Measurements from ENCODE around the gene PHLDA3. TPM values are rescaled to one million over a fixed set of nuclear protein-coding genes. Genes with fewer than 3 reads are reported as not detected.

The PHLDA3 gene
- total RNA-seq, 1 experiment from 2014 or later = 10.5 TPM

DNA sequence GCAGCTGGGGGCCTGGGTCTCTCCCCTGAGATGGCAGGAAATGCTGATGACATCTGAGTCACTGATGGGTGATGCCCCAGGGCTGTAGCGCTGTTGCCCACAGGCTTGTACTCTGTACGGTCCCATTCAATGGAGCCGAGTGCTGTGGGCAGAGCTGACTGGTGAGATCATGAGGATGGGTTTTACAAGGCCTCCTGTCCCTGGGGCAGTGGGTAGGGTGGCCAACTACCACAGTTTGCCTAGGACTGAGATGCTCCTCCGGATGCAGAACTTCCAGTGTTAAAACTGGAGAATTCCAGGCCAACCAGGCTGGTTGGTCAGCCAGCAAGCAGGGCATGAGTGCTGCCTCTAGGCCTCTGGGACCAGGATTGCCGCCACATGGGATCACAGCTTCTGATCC is 9.2 kb downstream of the PHLDA3 start:
- no peaks in the 10 kb centered on the region for H3K9me3 Mint-ChIP-seq (ENCODE audit: unreplicated experiment)
- Histone ChIP-seq H3K4me3 (ENCODE audit: low read depth, low read length) (no peak overlapping the region), H3K4me1 (peaks cover 26% of the 10 kb centered on the region), H3K27me3 (replicated peaks; ENCODE audit: control insufficient read depth, insufficient read depth, low read length) (no peaks in the 10 kb centered on the region), H3K36me3 (ENCODE audit: control insufficient read depth, insufficient read depth, low read length) (no peaks in the 10 kb centered on the region), H3K9me3 (no peaks in the 10 kb centered on the region)
- CTCF ChIA-PET = interaction anchor here (0.7 kb wide), 1 partner anchor 12 kb away, joined by 4 read pairs; no protein-coding TSS in a partner anchor
- DNase-seq = no peak
- peaks cover 11% of the 10 kb centered on the region for H3K36me3 Mint-ChIP-seq (ENCODE audit: insufficient read depth, unreplicated experiment)
- no peak overlapping the region for H3K4me3 Mint-ChIP-seq (ENCODE audit: unreplicated experiment)
- intact Hi-C loops (cut with micrococcal nuclease; ENCODE audit: unreplicated experiment) = no loop called here
- POLR2A ChIA-PET = interaction anchor here (0.5 kb wide), 1 partner anchor 881 kb away, joined by 3 read pairs; no protein-coding TSS in a partner anchor
- no TSS peak for BruUV-seq (replicated peaks)
- H3K4me1 Mint-ChIP-seq (ENCODE audit: low read depth, unreplicated experiment) = peaks cover 27% of the 10 kb centered on the region
- no peak for TF ChIP-seq CTCF (IDR thresholded peaks at IDR 0.05; ENCODE audit: insufficient read depth in 1 of 2, low read depth in 1 of 2, low read length in 1 of 2, severe bottlenecking in 1 of 2, unreplicated experiment in 1 of 2)
- no peak overlapping the region for H3K27ac Mint-ChIP-seq (ENCODE audit: unreplicated experiment)
- no peaks in the 10 kb centered on the region for H3K27me3 Mint-ChIP-seq (ENCODE audit: insufficient read depth, unreplicated experiment)

- no peak for DNase-seq
- Histone ChIP-seq H3K9me3 (no peaks in the 10 kb centered on the region), H3K4me3 (ENCODE audit: low read depth, low read length) (no peak overlapping the region), H3K4me1 (peaks cover 26% of the 10 kb centered on the region), H3K36me3 (ENCODE audit: control insufficient read depth, insufficient read depth, low read length) (no peaks in the 10 kb centered on the region), H3K27me3 (replicated peaks; ENCODE audit: control insufficient read depth, insufficient read depth, low read length) (no peaks in the 10 kb centered on the region)
- intact Hi-C loops (cut with micrococcal nuclease; ENCODE audit: unreplicated experiment) = no loop called here
- CTCF ChIA-PET = no interaction called here
- TF ChIP-seq CTCF (IDR thresholded peaks at IDR 0.05; ENCODE audit: insufficient read depth in 1 of 2, low read depth in 1 of 2, low read length in 1 of 2, severe bottlenecking in 1 of 2, unreplicated experiment in 1 of 2) = no peak
- no TSS peak for BruUV-seq (replicated peaks)
- H3K27ac Mint-ChIP-seq (ENCODE audit: unreplicated experiment) = no peak overlapping the region
- no peak overlapping the region for H3K4me3 Mint-ChIP-seq (ENCODE audit: unreplicated experiment)
- POLR2A ChIA-PET = no interaction called here
- peaks cover 27% of the 10 kb centered on the region for H3K4me1 Mint-ChIP-seq (ENCODE audit: low read depth, unreplicated experiment)
- H3K36me3 Mint-ChIP-seq (ENCODE audit: insufficient read depth, unreplicated experiment) = peaks cover 11% of the 10 kb centered on the region
- no peaks in the 10 kb centered on the region for H3K27me3 Mint-ChIP-seq (ENCODE audit: insufficient read depth, unreplicated experiment)
- H3K9me3 Mint-ChIP-seq (ENCODE audit: unreplicated experiment) = no peaks in the 10 kb centered on the region
These were observed 9.9 kb downstream of the PHLDA3 start for GRCh38 chr1:201459052-201459451.

DNA sequence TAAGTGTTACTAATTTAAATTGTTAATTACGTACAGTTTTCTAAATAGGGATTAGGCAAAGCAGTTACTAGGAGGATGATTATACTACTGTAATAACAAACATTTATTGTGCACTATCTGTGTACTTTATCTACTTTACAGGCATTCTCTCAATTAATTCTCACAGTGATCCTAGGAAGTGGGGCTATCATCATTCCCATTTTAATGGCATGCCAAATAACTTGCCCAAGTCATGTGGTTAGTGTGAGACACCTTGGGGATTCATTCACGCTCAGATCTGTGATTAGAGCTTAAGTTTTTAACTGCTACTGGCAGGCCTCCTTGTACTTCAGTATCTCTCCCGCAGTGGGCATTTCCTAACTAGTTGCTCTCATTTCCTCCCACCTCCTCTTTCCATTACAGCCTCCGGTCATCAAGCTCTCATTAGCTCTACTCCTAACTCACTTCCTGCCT is 11.5 kb downstream of the PHLDA3 start:
- no peak for TF ChIP-seq CTCF (IDR thresholded peaks at IDR 0.05; ENCODE audit: insufficient read depth in 1 of 2, low read depth in 1 of 2, low read length in 1 of 2, severe bottlenecking in 1 of 2, unreplicated experiment in 1 of 2)
- intact Hi-C loops (cut with micrococcal nuclease; ENCODE audit: unreplicated experiment) = no loop called here
- Histone ChIP-seq H3K27me3 (replicated peaks; ENCODE audit: control insufficient read depth, insufficient read depth, low read length) (no peaks in the 10 kb centered on the region), H3K4me1 (peaks cover 26% of the 10 kb centered on the region), H3K36me3 (ENCODE audit: control insufficient read depth, insufficient read depth, low read length) (no peaks in the 10 kb centered on the region), H3K9me3 (no peaks in the 10 kb centered on the region), H3K4me3 (ENCODE audit: low read depth, low read length) (no peak overlapping the region)
- DNase-seq = no peak
- Mint-ChIP-seq H3K4me1 (ENCODE audit: low read depth, unreplicated experiment) (peaks cover 27% of the 10 kb centered on the region), H3K27me3 (ENCODE audit: insufficient read depth, unreplicated experiment) (no peaks in the 10 kb centered on the region), H3K36me3 (ENCODE audit: insufficient read depth, unreplicated experiment) (peaks cover 11% of the 10 kb centered on the region), H3K27ac (ENCODE audit: unreplicated experiment) (no peak overlapping the region), H3K9me3 (ENCODE audit: unreplicated experiment) (no peaks in the 10 kb centered on the region), H3K4me3 (ENCODE audit: unreplicated experiment) (no peak overlapping the region)
- ChIA-PET POLR2A (no interaction called here), CTCF (interaction anchor here (2.1 kb wide), 1 partner anchor 10 kb away, joined by 8 read pairs; no protein-coding TSS in a partner anchor)
- BruUV-seq (replicated peaks) = no TSS peak
